ENCODE measurements around the gene KDM5A.

Gene KDM5A

GRCh38 chr12:268483-268840 is 120.7 kb downstream of the KDM5A start:
- DNase-seq = no peak

GRCh38 chr12:267581-268482 is 121.3 kb downstream of the KDM5A start:
- DNase-seq = no peak

- DNase-seq = no peak
These were observed 124.0 kb downstream of the KDM5A start for GRCh38 chr12:265096-265495.

GRCh38 chr12:264269-264668 is 124.9 kb downstream of the KDM5A start:
- no peak for DNase-seq

GRCh38 chr12:263574-263973 is 125.5 kb downstream of the KDM5A start:
- no peak for DNase-seq

- DNase-seq = peak in 1 of 3 experiments; percentile 19
These were observed 126.3 kb downstream of the KDM5A start, which contains the start of gene SLC6A13 for GRCh38 chr12:262817-263216. TSS of gene SLC6A13 (minus strand) at chr12:262836. CDS start at chr12:260052, 2,784 bp downstream.

GRCh38 chr12:262113-262512 is 127.0 kb downstream of the KDM5A start:
- no peak for DNase-seq

GRCh38 chr12:257521-258321 is 131.4 kb downstream of the KDM5A start:
- no peak for DNase-seq

GRCh38 chr12:256958-257357 is 132.2 kb downstream of the KDM5A start:
- no peak for DNase-seq

GRCh38 chr12:256225-256624 is 132.9 kb downstream of the KDM5A start:
- DNase-seq = no peak

GRCh38 chr12:254912-255311 is 134.2 kb downstream of the KDM5A start:
- no peak for DNase-seq

GRCh38 chr12:254039-254438 is 135.1 kb downstream of the KDM5A start:
- no peak for DNase-seq

- peak in 1 of 3 experiments; percentile 73 for DNase-seq
These were observed 135.8 kb downstream of the KDM5A start for GRCh38 chr12:253116-253831.

GRCh38 chr12:252636-253035 is 136.5 kb downstream of the KDM5A start:
- DNase-seq = peak in 1 of 3 experiments; percentile 43

GRCh38 chr12:247271-247670 is 141.8 kb downstream of the KDM5A start:
- DNase-seq = peak in 1 of 3 experiments; percentile 7

- no peak for DNase-seq
These were observed 145.7 kb downstream of the KDM5A start for GRCh38 chr12:243381-243780.

- DNase-seq = no peak
These were observed 146.6 kb downstream of the KDM5A start for GRCh38 chr12:242496-242895.

- no peak for DNase-seq
These were observed 147.9 kb downstream of the KDM5A start for GRCh38 chr12:241266-241665.

- no peak for DNase-seq
These were observed 148.6 kb downstream of the KDM5A start for GRCh38 chr12:240566-240965.

- no peak for DNase-seq
These were observed 150.3 kb downstream of the KDM5A start for GRCh38 chr12:238736-239398.

GRCh38 chr12:238116-238515 is 151.0 kb downstream of the KDM5A start:
- no peak for DNase-seq

GRCh38 chr12:237026-237815 is 151.9 kb downstream of the KDM5A start:
- DNase-seq = no peak
